ENCODE results near the gene C1orf174.

The C1orf174 gene

DNA sequence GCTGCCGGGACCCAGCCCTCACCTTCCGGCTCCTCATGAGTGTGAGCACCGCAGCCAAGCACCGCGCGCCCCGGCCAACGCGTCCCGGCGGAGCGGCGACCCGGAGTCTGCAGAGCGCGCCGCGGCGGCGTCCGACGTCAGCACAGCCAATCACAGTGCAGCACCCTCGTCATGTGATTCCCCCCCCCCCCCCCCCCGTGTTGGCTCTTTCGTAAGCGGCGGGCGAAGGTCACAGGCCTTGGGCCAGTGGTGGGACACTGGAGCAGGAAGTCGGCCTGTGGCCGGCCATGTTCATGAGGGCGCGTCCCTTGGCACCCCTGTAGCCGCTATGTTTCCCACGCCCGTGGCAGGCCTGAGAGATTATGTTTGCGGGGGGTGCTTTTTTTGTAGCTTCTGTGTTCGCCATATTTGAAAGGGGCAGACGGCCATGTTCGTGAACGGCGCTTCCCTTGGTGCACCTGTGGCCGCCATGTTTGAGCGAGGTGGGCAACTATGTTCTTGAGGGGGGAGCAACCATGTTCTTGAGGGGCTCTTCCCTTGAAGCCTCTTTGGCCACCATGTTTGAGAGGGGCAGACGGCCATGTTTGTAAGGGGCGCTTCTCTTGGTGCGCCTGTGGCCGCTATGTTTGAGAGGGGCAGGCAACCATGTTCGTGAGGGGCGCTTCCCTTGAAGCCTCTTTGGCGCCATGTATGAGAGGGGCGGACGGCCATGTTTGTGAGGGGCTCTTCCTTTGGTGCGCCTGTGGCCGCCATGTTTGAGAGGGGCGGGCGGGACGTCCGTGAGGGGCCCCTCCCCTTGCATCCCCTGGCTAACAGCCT, at the start of gene C1orf174:
Gene C1orf174, minus strand, starts transcription at position 123 of the 819 bp plus-strand sequence. Its CDS starts 86 bp downstream, at position 37.
- DNase-seq (ENCODE audit: low read depth in 2 of 3, low spot score in 2 of 3), result peak; percentile 60 to 78 (median 68)

DNA sequence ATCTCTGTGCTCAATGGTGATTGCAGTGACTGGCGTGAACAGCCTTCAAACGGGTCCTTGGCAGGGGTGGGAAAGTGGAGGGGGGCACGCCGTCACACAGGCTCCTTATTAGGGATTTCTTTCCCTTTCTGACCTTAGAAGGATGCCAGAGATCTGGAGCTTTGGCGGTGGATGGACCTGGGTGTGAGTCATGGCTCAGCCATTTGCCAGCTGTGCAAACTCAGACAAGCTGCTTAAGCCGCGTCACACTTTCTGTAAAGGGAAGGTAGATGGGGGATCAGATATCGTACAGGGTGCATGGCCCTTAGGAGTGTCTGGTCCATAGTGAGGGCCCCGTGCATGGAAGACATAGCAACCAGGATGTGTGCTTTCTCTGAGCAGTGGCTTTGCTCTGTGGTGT, 48.3 kb upstream of the C1orf174 start:
- no peak for DNase-seq (ENCODE audit: low read depth in 2 of 3, low spot score in 2 of 3)

DNA sequence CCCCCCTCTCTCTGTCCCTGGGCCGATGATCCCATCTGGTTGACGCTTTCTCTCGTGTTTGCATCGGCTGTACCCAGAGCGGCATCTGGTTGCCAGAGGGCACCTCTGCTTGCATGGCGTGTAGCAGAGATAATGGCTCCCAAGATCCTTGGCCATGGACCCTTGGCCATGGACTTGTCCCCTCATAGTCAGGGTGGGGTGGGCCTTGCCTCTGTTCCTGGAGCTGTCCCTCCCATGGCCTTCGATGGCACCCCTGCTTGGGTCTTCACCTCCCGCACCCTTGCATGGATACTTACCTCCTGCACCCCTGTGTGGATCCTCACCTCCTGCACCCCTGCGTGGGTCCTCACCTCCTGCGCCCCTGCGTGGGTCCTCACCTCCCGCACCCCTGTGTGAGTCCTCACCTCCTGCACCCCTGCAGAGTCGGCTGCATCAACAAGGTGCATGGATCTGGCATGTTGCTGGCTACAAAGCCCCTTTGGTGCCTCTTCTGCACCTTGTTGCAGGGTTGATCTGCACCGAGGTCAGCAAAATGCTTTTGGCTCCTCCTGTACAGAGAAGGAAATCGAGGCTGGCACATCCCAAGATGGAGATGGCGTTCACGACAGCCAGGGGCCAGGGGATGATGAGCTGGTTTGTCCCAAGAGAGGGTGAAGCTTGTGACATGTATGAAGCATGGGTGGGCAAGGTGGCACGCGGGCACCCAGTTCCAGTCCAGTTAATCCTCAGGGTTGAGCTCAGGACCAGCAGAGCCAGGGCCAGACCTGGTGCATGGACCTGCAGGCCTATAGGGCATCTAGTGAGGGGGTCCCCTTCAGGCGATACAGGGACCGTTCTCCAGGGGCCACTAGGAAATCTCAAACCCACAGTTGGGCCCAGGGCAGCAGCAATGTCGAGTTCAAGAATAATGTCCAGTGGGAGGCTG, 46.1 kb upstream of the C1orf174 start:
- no peak for DNase-seq (ENCODE audit: low read depth in 2 of 3, low spot score in 2 of 3)

DNA sequence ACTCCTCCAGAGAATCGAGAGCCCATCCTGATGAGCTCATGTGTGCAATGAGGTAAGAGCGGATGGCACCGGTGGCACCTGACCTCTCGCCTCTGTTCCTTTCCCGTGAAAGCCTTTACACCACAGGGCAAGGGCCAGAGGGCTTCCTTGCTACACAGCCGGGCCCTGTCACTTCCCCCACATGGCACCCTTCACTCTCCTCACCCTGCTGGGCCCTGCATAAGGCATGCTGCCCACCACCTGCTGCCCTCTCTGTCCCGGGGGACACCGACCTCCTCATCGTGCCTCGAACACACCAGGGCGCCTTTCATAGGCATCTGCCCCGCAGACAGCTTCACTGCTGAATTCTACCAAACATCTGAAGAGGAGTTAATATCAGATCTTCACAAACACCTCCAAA, 45.1 kb upstream of the C1orf174 start:
- no peak for DNase-seq (ENCODE audit: low read depth in 2 of 3, low spot score in 2 of 3)

DNA sequence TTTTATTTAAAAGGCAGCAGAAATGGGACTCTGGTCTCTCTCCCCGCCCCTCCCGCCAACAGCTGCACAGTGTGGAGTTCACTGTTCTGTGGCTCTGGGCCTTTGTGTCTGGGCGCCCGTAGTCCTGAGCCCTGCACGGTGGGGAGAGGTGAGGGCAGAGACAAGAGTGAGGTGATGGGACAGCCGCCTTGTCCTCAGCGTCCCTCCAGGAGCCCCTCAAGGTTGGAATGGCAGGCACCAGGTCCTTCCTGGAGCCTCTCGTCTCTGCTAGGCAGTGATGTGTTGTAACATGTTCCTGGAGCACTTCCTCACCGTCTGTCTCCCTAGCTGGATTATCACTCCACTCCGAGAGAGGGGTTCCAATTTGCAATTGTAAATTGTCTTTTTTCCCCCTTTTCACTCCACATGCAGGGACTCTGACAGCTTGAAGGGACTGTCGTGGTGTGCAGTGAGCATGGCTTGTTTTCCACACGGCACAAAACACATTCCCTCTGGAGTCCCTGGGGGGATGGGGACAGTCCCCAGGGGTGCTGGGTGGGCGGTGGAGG, 44.6 kb upstream of the C1orf174 start:
- no peak for DNase-seq (ENCODE audit: low read depth in 2 of 3, low spot score in 2 of 3)

DNA sequence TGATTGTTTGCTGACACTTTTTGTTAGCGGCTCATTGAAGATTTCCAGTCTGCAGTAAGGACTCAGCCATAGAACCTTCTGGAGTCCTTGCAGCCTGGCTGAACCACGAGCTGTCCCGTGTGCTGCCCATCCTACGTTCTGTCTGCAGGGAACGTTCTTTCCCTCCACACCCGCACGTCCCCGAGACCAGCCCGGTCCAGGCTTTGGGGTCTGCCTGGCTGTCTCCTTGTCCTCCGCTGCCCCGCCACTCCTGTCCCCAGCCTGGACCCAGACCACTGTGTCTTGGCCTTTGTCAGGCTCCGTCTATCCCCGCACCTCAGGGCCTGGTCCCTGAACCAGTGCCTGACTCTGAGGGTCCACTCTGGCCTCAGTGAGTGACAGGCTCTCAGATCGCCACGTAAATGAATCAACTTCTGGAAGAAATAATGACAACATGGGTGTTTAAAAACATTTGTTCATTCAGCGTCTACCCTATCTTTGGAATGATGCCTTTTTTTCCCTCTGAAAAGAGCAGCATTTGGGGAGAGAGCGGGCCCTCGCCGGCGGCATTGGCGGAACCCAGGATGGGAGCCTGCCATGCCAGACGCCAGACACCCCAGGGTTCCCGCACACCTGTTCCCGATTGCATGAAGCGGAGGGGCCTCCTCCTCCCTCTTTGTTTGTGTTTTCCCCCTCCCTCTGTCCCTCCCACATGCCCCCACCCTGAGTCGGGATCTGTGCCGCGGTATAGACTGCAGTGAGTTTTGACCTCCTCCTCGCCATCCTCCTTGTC, 43.9 kb upstream of the C1orf174 start:
- DNase-seq (ENCODE audit: low read depth in 2 of 3, low spot score in 2 of 3), result no peak

DNA sequence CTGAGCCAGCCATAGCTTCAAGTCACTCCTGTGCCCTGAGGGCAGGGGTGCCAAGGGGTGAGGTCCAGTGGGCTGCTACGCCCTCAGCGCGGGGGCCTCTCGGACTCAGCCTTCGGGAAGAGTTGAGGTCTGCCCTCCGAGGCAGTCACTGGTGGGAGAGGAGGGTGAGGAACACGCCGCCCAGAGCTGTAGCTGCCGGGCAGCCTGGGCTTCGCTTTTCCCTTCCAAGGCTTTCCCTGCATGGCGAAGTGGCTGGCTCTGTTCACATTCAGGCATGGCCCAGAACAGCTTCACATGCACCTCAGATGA, 43.0 kb upstream of the C1orf174 start:
- DNase-seq (ENCODE audit: low read depth in 2 of 3, low spot score in 2 of 3), result no peak

DNA sequence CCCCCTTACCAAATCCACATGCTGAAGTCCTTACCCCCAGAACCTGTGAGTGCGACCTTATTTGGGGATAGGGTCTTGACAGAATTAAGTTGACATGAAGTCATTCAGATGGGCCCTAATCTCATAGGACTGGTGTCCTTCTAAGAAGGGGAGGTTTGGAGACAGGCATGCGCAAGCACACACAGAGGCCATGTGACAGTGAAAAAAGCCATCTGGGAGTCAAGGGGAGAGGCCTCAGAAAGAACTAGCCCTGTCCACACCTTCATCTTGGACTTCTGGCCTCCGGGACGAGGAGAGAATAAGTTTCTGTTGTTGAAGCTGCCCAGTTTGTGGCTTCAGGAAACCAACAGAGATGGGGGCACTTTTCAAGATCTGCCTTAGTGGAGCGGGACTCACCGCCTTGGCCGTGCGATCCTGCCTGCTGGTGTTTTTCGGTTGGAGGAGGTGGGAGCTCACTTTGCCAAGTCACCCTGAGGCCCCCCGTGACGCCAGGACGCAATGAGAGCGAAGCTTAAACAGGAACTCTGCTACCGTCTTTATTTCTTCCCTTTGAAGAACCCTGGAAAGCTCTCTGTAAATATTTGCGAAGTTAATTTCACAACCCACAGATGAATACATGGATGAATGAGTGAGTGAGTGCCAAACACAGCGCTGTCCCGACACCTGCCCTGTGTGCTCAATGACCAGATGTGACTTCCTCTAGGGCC, 42.5 kb upstream of the C1orf174 start:
- no peak for DNase-seq (ENCODE audit: low read depth in 2 of 3, low spot score in 2 of 3)

DNA sequence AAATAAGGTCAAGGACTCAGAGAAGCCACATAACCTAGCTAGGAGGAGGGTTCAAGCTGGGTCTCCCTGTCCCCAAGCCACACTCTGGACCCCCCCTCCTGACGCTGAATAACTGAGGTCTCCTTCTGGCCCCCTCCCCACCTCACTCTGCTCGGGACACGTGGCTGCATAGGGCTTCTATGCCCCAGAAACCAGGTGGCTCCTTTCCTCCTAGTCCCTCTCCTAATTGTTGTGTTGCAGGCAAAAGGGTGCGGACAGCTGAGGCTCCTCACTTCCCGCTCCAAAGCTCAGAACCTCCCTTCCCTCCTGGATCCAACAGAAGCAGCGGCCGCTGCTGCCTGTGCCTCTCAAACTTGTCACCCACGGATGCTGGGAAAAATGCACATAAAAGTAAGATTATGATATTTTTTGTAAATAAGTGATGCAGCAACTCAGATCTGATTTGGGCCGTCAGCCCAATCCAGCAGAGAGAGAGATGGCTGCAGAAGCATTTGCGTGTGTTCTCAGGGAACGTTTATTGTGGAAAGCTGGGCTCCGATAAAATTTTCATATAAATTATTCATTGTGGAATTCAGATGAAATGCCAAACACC, 40.8 kb upstream of the C1orf174 start:
- no peak for DNase-seq (ENCODE audit: low read depth in 2 of 3, low spot score in 2 of 3)

DNA sequence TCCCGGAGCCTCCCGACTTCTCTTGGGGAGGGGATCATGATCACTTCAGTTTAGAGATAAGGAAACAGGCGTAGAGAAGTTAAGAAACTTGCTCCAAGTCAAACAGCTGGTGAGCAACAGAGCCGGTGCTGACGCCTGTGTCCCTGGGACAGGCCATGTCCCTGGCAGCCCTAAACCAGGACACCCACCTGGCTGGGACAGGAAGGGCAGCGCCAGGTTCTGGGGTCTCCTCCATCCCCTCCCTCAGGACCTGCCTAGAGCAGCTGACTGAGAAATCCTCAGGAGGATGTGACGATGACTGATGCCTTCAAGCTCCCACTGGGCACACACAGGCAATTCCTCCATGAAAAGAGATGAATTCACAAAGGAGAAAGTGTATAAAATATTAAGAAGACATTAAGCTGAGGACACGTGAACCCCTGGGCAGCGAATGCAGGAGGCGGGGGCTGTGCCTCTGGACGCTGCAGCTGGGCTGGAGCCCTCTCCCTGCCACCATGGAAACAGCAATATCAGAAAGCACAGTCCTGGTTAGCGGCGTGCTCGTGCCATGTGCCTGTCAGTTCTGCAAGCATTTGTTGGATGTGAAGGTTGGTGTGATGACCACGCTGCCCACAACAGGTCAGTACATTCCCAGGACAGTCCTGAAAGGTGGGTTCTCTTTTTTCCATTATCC, 40.1 kb upstream of the C1orf174 start:
- no peak for DNase-seq (ENCODE audit: low read depth in 2 of 3, low spot score in 2 of 3)

DNA sequence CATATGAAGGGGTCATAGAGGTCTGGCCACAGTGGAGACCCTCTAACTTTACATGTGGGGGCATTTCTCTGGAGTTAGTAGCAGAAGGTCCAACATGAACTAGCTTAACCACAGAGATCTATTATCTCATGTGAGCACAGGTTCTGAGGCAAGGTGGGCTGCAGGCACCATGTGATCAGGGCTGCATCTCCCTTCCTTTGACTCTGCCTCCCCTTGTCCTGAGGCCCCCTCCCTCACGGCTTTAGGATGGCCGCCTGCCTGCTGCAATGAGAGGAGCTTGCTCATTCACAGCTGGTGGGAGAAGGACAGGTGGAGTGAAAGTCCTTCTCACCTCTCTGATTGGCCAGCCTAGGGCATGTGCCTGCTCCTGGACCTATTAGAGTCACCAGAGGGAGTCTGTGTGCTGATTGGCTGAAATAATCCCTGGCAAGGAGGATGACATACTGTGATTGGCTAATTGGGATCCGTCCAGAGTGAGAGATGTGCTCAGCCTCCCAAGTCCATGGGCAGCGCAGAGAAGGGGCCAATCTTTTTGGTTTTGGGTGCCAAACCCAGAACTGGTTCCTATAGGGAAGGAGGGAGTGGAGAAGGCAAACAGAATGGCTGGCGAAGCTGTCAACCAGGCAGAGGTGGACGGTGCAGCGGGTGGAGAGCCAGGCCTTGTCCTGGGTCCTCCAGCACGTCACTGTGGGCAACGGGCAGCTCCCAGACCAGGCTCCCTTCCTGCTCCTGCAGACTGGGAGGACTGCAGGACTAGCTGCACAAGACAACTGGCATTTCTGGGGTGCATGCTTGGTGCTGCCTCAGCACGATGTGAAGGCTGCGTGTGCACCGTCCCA, 39.4 kb upstream of the C1orf174 start:
- DNase-seq (ENCODE audit: low read depth in 2 of 3, low spot score in 2 of 3), result no peak

DNA sequence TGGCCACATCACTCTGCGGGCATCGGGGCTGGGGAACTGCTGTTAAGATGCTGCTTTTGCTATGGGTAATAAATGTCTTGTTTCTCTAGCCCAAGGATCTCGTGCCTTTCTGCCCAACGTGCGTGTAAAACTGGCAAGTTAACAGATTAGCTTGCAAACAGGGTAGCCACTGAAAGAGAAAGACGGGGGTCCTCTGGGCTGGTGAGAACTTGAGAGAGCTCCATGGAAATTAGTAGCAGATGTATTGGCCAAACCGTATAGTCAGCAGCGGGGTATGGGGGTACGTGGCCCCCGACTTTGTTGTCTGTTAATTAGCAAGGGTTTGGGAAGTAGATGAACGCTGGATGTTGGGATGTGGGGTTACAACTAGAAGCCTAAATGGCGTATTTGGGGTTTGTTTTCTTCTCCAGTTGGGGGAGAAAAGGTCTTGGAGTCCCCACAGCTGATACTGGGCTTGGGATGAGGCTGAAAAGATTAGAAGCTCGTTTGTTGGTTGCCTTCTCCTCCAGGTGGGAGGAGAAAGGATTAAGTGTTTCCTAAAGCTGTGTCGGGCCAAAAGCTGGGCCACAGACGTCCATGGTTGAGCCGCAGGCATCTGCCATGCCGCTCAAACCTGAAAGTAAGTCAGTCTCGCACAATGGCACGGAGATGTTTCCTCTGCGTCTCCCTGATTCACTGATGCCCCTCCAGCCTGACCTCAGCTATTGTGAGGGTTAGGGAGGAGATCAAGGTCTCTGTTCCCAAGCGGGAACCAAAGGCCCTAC, 32.3 kb upstream of the C1orf174 start:
- DNase-seq (ENCODE audit: low read depth in 2 of 3, low spot score in 2 of 3), result no peak

DNA sequence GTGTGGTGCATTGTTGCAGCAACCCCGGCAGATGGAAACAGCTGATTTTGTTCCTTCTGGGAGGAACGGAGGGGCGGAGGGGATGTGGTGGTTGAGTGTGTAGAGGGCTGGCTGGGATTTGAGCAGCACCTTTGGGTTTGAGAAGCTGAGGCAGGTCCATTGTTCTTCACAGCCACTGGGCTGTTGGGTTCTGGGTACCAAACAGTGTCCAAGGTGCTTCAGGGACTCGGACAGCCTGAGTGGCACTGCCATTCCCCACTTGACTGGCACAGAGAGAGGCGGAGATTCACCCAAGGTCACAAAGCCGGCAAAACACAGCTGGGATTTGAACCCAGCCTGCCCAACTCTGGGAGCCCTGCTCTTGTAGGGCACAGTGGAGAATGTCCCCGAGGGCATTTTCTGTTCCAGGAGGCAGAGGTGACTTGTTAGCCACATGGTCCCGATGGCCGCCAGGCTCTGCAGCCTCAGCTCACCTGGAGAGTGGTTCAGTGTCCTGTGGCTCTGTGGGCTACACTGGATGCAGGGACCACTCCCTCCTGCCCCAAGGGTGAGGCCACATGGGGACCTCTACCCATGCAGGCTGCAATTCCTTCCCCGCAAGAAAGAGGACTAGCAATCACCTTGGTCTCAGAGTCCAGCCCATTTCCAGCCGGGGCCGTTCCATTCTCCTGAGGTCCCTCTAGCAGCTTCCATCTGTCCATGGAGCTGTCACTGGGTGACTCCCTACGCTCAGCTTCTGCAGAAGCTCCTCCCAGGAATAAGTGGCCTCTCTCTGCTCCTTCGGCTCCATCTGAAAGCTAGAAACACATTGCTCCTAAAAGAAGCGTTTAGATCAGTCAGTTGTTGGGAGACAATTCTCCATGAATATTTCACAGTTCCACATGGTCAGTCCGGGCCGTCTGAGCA, 31.2 kb upstream of the C1orf174 start:
- no peak for DNase-seq (ENCODE audit: low read depth in 2 of 3, low spot score in 2 of 3)

DNA sequence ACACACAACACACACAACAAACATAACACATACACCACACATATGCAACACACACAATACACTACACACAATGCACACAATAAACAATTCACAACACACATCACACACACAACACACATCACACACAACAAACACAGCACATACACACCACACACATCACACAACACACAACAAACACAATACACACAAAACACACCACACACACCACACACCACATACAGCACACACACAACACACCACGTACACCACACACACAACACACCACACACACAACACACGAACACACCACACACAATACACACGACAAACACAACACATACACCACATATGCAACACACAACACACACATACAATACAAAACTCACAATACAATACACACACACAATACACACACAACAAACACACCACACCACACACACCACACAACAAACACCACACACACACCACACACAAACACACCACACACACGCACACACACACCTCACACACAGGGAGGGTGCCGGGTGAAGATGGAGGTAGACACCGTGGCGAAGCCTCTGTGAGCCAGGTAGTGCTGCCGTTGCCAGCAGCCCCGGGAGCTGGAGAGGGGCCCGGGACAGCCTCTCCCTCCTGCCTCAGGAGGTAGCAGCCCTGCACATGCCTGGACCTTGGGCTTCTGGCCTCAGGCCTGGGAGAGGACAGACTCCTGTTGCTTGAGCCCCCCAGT, 30.4 kb upstream of the C1orf174 start:
- no peak for DNase-seq (ENCODE audit: low read depth in 2 of 3, low spot score in 2 of 3)

DNA sequence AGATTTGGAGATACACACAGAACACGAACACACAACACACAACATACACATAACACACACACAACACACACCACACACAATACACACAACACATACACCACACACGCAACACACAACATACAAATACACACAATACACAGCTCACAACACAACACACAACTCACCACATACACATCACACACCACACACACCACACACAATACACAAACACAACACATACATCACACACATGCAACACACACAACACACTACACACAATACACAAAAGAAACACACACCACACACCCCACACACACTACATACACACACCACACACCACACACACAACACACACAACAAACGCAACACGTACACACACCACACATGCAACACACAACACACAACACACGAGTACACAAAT, 29.1 kb upstream of the C1orf174 start:
- no peak for DNase-seq (ENCODE audit: low read depth in 2 of 3, low spot score in 2 of 3)

DNA sequence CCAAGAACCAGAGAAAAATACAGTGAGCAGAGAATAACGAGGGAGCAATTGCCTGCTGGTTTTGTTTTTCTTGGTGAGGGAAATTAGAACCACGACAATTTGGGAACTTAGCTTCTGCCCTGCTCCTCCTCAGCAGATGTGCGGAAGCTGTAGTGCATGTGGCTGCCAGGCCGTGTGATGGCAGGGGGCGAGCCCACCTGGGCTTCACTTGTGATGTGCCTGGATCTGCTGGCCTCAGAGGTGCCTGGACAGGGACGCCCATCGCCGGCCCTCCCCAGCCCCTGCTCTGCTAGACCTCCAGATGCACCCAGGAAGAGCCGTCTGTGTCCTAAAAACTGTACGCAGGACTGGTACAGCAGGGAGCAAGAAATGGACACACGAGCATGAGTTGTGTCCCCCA, 28.5 kb upstream of the C1orf174 start:
- DNase-seq (ENCODE audit: low read depth in 2 of 3, low spot score in 2 of 3), result no peak
